SKM-1 (cell line): ENCODE measurements around the gene HLA-DPA1.
"Not testable (repeated sequence)": the region's sequence is repeated elsewhere in the genome, so short reads cannot be mapped to it uniquely, and the experiment has no call there.

Source experiments
- DNase-seq: peaks from one replicate; lab custom pipeline; 2025; ENCODE audit not compliant: unreplicated experiment; lab: John Stamatoyannopoulos, UW

HLA-DPA1 gene

DNA sequence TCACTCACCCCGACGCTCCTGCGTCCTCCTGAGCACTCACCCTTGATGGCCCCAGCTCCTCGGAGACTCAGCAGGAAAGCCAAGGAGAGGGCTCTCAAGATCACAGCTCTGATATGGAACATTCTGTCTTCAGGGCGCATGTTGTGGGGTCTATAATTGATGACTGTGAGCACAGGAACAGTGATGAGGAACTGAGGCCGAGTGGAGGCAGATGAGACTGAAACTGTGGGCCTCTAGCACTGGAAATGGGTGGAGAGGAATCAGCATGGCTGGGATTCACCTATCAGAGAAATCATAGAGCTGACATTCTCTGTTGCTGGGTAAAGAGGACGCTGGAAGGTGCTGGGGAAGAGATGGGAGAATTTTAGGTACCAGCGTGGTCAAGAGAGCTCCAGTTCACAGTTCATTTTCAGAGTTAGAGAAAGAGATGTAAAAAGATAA lies at the start of gene HLA-DPA1:
TSS of gene HLA-DPA1 (minus strand) at position 219 of the 441 bp plus-strand sequence.
- DNase-seq, result peak; percentile 87

- no peak for DNase-seq
These were observed 49.7 kb upstream of the HLA-DPA1 start for GRCh38 chr6:33123181-33123580.

GRCh38 chr6:33120001-33120400 lies 46.6 kb upstream of the HLA-DPA1 start:
- no peak for DNase-seq

- DNase-seq, result peak; percentile 21
These were observed 45.2 kb upstream of the HLA-DPA1 start for GRCh38 chr6:33118525-33119123.

GRCh38 chr6:33117811-33118277 lies 44.4 kb upstream of the HLA-DPA1 start:
- no peak for DNase-seq

DNA sequence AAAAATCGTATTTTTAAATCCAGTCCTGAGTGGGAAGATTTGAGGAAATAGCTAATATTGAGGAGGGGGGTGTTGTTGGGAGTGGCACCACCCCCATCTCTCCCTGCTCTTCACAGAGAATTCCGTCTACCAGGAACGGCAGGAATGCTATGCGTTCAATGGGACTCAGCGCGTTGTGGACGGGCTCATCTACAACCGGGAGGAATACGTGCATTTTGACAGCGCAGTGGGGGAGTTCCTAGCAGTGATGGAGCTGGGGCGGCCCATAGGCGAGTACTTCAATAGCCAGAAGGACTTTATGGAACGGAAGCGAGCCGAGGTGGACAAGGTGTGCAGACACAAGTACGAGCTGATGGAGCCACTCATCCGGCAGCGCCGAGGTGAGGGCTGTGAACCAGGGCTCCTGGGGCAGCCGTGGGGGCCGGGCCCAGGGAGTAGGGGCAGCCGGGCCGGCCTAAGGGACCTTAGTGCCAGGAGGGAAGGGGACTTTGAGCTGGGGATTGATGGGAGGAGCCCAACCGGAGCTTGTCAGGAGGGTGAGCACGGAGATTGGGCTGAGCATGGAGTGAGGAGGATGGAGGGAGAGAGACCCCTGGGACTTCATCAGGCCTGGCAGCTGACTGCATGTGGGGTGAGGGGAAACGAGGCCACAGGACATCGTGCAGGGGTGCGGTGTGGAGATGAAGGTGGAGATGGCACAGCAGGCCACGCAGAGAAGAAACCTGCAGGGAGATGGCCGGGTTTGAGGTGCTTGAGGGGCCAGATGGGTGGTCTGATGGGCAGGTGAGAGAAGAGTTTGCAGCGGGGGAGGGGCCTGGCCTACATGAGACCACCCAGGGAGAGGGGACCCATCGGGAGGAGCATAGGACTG lies 43.6 kb upstream of the HLA-DPA1 start:
- DNase-seq, result no peak

DNA sequence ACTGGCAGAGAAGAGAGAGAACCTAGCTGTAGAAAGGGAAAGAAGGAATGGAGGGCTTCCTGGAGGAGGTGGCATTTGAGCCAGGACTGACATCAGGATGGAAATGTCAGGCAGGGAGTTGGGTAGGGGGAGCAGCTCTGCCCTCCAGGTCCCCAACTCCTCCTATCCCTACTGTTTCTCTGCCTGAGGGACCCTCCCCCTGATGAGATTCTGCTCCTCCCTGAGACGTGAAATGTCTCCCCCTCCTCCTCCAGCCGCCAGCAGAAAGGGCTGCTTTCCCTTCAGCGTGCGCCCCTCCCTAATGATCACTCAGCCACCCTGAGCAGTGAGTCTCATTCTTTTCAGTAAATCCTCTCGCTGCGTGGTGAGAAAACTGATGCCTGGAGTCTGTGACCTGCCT lies 43.0 kb upstream of the HLA-DPA1 start:
- no peak for DNase-seq

DNA sequence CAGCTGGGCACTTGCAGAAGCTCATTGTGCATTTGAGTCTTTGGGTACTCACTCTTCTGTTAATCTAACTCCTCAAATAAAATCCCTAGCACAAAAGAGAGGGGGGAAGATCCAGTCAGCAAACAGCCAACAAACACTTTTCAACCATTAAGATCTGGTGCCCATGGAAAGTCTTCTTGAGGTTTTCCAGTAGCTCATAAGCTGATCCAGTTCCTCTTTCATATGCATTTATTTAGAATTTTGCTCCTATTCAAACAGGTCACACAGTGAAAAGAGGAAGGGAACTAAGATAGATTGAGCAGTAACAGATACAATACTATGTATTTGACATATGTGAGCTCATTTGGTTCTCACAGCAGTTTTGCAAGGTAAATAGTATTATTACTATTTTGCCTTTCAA lies 41.0 kb upstream of the HLA-DPA1 start:
- peak; percentile 82 for DNase-seq

DNA sequence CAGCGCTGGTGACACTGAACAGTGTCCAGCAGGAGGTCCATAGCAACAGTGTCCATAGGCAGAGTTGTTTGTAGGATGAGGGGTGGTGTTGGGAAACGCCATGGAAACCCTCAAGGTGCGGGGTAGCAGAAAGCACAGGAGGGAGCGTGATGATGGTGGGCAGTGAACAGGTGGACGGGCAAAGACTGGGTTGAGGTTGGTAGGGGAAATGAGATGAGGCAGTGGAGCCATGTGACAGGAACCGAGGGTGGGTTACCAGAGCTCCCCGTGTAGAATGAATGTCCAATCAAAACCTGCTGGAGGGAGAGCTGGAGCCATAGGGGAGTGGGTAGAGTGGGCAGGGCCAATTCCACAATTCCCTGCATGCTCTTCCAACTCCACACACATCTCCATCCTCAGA lies 40.3 kb upstream of the HLA-DPA1 start:
- DNase-seq, result no peak

DNA sequence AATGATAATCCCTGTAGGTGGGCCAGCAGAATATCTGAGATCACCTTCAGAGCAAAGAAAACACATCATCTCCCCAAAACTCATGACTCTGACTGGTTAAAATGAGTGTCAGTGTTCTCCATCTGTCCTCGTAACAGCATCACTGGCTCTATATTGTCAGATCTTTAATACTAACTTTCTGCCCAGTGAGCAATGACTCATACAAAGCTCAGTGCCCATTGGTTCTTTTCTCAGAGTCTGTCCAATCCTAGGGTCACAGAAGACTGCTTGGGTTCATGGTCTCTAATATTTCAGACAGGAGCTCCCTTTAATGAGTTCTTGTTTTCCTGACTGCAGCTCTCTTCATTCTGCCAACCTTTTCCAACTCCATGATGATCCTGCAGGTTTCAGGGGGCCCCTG lies 38.7 kb upstream of the HLA-DPA1 start:
- DNase-seq, result no peak

DNA sequence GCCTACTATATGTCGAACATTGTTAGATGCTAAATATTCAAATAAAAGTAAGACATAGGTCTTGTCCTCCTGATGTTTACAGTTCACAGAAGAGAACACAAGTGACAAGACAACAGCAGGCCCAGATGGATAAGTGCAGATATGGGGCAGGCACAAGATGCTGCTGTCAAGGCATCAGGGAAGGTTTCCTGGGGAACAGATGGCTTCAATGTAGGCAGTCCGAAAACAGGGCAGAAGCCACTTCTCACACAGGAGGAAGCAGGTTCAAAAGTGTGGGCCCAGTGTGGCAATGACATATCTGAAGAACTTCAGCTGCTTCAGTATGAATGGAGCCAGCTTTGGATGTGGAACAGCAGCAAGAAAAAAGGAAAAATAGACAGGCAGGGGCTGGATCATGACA lies 34.9 kb upstream of the HLA-DPA1 start:
- no peak for DNase-seq

- DNase-seq, result peak; percentile 59
These were observed 34.2 kb upstream of the HLA-DPA1 start for GRCh38 chr6:33107641-33108040.

DNA sequence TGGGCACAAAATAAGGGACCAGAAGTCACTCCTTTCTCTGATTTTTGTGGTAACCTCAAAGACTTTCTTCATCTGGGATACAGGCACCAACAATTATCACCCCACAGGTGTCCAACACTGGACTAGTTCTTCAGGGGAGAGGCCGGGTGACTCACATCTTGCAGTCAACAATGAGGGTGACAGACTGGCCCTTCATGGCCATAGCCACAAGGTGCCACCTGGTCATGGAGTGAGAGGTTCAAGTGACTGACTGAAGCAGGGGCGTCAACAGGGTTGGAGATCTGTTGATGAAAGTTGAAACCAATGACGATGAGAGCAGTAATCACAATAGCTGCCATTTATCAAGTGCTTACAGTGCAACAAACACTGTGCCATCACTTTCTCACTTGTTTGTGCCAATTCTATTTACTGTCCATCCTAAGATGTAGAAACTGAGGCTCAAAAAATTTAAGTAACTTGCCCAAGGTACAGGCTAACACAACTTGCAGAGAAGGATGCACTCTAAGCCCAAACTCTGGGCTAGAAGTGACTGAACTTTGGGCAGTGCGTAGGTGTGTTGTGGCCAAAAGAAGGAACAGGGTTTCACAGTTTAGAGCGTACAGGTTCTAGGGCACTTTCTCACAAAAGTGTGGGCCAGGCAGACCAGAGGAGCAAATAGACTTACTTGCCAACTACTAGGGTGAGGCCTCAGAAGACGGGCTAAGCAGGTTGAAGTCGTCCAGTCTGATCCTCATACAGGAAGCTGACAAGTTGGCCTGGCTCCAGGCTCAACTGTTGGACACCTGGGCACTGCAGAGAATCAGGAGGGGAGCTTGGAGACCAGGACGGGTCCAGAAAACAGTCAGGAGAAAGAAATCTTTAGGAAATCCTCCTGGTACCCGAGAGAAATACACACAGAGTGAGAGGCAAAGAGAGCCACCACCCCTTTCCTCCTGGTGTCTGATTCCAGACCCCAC lies 32.7 kb upstream of the HLA-DPA1 start:
- DNase-seq, result no peak

DNA sequence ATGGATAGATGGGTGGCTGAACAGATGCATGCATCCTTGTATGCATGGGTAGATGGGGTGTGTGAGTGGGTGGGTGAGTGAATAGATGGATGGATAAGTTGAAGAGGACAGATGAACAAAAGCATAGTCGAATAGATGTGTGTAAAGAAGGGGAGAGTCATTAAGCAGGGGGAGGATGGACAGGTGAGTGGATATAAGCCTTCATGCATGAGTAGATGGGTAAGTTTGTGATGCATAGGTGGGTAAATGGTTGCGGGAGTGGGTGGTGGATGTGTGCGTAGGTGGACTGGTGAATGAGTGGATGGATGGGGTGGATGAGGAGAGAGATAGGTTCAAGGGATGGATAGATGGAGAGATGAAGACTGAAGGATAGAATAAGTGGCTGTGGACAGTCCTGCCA lies 31.9 kb upstream of the HLA-DPA1 start:
- no peak for DNase-seq

- no peak for DNase-seq
These were observed 31.4 kb upstream of the HLA-DPA1 start for GRCh38 chr6:33104887-33105286.

GRCh38 chr6:33103776-33104175 lies 30.3 kb upstream of the HLA-DPA1 start:
- no peak for DNase-seq

DNA sequence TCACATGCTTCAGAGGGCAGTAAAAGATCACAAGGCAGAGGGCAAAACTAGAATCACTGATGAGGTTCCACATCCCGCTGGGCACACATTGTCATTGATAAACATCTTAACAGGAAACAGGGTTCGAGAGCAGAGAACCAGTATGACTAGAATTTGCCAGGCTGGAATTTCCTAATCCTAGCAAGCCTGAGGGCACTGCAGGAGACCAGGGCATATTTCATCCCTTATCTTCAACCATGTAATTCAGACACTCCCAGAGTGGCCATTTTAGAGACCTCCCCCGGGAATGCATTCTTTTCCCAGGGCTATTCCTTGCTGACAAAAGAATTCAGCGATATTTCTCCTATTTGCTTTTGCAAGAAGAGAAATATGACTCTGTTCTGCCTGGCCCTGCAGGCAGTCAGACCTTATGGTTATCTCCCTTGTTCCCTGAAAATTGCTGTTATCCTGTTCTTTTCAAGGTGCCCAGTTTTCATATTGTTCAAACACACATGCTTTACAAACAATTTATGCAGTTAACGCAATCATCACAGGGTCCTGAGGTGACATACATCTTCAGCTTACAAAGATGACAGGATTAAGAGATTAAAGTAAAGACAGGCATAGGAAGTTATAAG lies 27.8 kb upstream of the HLA-DPA1 start:
- not testable (repeated sequence) for DNase-seq

DNA sequence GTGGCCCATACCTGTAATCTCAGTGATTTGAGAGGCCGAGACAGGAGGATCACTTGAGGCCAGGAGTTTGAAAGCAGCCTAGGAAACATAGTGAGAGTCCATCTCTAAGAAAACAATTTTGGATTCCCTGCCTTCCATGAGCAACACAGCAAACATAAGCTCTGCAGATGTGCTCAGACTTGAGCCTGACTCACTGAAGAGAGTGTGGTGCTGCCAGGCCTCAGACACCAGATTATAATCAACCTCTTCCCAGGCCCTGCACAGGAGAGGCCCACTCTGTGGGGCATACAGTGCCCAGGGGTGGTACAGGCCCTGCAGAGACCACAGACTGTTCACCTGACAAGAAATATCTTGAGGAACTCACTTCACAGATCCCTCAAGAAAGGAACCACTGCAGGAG lies 22.2 kb upstream of the HLA-DPA1 start:
- DNase-seq, result no peak

GRCh38 chr6:33093855-33094254 lies 20.4 kb upstream of the HLA-DPA1 start:
- DNase-seq, result no peak

DNA sequence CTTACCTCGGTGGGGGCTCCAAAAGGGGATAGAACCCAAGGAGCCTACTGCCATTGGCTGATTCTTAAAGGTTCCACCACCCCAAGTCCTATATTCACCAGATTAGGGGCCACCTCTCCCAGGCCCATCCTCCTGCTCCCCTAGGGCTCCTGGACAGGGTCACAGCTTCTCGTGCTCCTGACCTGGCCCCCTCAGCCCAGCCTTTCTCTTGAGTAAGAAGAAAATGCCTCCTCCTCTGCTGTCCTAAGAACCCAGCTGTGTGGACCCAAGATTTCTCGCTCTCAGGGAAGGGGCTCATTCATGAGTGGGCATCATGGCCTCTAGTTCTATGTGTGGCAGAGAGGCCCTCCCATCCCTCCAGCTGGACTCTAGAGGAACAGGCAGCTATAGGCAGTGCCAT lies 18.9 kb upstream of the HLA-DPA1 start:
- no peak for DNase-seq

GRCh38 chr6:33091957-33092356 lies 18.5 kb upstream of the HLA-DPA1 start:
- DNase-seq, result peak; percentile 9
